SKM-1 treated with dmso at 0.1 percent for 144 hours (cell line): ENCODE data around the gene USO1.
"Not testable (repeated sequence)": the region's sequence is repeated elsewhere in the genome, so short reads cannot be mapped to it uniquely, and the experiment has no call there.

ENCODE experiments used
- DNase-seq: peaks from one replicate; lab custom pipeline; 2025; ENCODE audit not compliant: unreplicated experiment; lab: John Stamatoyannopoulos, UW

Gene USO1, protein sequence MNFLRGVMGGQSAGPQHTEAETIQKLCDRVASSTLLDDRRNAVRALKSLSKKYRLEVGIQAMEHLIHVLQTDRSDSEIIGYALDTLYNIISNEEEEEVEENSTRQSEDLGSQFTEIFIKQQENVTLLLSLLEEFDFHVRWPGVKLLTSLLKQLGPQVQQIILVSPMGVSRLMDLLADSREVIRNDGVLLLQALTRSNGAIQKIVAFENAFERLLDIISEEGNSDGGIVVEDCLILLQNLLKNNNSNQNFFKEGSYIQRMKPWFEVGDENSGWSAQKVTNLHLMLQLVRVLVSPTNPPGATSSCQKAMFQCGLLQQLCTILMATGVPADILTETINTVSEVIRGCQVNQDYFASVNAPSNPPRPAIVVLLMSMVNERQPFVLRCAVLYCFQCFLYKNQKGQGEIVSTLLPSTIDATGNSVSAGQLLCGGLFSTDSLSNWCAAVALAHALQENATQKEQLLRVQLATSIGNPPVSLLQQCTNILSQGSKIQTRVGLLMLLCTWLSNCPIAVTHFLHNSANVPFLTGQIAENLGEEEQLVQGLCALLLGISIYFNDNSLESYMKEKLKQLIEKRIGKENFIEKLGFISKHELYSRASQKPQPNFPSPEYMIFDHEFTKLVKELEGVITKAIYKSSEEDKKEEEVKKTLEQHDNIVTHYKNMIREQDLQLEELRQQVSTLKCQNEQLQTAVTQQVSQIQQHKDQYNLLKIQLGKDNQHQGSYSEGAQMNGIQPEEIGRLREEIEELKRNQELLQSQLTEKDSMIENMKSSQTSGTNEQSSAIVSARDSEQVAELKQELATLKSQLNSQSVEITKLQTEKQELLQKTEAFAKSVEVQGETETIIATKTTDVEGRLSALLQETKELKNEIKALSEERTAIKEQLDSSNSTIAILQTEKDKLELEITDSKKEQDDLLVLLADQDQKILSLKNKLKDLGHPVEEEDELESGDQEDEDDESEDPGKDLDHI

DNA sequence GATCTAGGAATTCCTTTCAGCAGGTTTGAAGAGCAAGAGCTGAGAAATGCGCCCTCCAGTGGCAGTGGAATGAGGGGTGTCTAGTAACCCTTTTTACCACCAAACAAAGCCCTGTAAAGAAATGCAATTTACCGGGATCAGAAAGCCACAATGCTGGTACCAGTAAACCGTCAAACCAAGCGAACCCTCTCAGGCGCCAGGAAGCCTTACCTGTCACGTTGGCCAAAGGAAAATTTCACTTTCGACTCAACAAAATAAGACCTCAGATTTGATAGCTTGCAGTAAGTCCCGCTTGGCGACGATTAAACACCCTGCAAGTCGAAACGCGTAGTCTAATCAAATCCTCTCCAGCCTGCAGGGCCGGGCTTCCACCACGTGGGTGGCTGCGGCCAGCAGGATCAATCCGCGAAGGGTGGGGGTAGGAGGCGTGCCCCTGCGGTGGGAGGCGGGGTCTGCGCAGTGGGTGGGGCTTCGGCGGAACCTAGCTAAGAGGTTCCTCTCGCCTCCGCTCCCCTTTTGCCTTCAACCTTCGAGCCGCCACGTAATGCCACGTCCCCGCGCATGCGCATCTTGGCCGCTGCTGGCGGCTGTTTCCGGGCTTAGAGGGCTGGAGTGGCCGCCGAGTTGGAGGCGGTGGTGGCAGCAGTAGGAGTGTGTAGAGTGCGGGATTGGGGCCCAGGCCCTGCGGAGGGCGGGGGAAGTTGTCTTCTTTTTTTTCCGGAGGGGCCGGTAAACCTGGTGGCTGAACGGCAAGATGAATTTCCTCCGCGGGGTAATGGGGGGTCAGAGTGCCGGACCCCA is at the start of gene USO1:
TSS of gene USO1 (plus strand) at position 512 of the 801 bp plus-strand sequence. CDS start at position 755, 243 bp downstream.
- peak; percentile 99 for DNase-seq

DNA sequence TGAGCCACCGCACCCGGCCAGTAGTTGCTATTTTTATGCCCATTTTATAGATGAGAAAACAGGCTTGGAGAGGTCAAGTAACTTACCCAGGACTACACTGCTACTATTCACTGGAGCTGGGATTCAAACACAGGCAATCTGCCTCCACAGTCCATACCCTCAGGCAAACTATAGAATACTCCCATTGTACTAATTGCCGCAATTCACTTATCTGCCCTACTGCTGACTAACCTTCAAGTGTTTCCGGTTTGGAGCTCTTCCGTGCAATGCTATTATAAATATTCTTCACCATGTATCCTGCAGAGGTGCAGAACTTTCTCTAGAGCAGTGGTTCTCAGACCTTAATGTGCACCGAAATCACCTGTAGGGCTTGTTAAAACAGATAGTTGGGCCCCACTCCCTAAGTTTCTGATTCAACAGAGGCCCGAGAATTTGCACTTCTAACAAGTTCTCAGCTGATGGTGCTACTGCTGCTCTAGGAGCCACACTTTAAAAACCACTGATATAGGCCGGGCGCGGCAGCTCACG is 49.3 kb upstream of the USO1 start:
- DNase-seq, result no peak

DNA sequence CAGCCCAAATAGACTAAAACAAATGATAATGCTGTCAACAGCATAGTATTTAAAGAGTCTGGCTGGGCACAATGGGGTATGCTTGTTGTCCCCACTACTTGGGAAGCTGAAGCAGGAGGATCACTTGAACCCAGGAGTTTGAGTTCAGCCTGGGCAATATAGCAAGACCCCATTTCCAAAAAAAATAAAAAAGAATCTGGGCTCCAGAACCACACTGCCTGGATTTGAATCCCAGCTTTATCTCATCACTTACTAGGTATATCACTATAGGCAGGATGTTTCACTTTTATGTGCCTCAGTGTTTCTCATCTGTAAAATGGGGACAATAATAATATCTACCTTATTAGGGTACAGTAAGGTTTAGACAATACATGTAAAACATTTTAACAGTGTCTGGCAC is 45.9 kb upstream of the USO1 start:
- no peak for DNase-seq

DNA sequence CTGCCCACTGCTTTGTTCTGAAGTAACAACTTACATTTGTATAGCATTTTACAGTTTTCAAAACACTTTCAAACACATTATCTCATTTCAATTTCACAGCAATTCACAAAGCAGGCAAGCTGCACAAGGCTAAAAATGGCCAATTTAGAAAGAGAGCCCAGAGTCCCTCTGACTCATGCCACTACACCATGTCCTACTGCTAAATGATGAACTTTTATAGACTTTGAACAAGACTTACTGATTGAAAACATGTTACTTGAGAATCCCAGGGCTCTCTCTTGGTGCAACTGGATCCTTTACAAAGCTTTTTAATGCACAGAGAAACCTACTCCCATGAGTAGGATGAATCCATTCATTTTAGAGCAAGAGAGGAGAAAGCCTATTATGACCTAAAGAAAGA is 45.4 kb upstream of the USO1 start:
- no peak for DNase-seq

DNA sequence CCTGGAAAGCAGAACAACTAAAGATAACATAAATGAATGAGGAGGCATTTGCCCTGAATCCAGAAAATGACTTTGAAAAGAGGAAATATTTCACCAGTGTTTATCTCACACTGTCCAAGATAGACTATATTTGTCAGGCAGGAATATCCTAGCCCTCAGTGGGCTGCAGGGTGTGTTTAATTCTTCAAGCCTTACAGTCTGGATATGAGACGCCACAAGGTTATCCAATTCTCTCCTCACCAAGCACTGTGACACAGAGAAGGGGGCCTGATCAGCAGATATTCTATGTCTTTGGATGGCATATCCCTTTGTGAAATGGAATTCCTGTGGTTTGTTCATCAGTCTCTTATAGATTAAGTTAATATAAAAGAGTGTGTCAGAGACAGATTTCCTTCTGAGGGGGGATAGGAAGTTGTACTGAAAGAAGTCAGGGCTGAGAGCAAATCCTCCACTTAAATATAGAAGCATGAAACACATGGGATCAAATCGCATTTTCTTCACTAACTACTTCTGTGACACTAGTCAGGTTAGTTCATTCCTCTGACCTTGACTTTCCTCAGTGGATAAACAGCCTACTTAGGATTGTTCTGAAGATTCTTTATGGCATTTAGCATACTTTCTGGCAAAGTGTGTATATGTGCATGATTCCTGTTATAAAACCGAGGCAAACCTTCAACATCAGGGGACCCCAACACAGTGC is 44.4 kb upstream of the USO1 start:
- no peak for DNase-seq

DNA sequence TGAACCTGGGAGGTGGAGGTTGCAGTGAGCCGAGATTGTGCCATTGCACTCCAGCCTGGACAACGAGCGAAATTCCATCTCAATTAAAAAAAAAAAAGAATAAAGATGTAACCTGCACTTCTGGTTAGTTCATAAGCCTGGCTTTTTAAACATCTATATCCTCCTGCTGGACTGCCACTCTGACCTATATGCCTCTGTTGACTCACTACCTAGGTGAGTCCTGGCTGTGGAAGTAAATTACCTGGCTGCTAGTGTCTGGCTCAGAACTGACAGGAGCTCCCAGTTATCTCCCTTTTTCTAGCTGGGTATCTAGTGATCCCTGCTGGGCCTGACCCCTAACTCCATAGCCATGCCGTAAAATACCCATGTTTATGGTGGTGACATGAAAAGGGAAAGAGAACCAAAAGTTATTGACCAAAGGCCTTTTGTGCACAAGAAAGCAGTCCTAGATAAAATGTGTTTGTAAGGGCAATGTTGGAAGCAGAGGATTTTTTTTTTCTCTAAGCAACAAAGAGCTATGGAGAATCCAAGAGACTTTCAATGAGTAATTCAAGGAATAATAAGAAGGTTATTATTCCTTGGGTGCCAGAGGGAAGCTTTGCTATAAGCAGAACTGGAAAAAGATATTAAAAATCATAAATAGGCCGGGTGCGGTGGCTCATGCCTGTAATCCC is 40.8 kb upstream of the USO1 start:
- no peak for DNase-seq

DNA sequence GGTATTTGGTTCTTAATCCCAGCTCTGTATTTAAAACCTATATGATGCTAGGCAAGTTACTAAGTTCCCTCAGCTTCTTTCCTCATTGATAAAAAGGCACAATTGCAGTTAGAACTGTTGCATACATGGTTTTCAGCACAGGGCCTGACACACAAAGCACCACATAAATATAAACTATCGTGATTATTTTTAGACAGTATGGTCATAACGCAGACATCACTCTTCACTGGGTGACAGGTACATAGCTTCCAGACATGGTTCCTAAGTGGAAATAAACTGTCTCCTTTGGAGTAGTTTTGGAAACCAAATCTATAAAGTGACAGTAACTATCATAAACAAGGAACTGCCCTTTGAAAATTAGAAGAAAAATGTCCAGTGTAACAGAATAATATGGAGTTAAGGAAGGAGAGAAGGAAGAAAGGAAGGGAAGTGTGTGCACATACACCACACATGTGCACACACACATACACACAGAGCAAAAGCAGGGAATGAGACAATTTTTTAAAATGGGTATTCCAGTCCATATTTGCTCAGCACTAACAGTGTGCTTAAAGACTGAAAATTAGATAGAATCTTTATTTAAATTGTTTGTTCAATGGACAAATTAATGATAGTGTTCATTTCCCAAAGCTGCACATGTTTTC is 38.7 kb upstream of the USO1 start:
- DNase-seq, result no peak

DNA sequence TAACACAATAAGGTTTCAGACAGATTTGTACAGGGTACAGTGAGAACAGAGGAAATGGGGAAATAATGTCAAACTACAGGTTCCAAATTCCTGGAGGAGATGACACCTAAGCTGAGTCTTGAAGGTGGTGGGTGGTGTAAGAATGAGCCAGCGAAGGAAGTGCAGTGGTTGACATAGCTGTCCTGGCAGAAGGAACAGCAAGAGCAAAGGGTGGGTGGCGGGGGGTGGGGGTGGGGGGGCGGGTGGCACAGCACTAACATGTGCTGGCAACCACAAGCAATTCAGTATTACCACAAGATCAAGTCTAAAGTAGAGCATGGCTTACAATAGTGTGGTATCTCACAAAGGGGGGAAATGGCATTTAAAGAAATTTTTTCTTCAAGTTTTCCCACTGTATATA is 38.0 kb upstream of the USO1 start:
- no peak for DNase-seq

DNA sequence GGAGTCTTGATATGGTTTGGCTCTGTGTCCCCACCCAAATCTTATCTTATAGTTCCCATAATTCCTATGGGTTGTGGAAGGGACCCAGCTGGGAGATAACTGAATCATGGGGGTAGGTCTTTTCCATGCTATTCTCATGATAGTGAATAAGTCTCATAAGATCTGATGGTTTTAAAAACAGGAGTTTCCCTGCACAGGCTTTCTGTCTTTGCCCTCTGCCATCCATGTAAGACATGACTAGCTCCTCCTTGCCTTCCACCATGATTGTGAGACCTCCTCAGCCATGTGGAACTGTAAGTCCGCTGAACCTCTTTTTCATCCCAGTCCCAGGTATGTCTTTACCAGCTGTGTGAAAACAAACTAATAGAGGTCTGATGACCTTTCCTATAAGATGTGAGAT is 37.3 kb upstream of the USO1 start:
- not testable (repeated sequence) for DNase-seq

DNA sequence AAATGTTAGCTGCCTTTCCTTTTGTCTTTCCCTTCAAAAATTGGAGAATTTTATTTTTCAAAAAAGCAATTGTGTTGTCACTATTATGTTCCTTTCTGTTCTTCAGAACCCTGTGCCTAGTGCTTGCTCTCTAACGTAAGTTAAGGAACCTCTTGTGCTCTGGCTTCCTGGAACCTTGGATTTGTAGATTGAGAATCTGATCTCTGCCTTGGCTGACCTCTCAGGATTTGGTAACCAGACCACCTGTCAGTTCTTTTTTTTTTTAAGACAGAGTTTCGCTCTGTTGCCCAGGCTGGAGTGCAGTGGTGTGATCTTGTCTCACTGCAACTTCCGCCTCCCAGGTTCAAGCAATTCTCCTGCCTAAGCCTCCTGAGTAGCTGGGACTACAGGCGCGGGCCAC is 32.3 kb upstream of the USO1 start:
- not testable (repeated sequence) for DNase-seq

DNA sequence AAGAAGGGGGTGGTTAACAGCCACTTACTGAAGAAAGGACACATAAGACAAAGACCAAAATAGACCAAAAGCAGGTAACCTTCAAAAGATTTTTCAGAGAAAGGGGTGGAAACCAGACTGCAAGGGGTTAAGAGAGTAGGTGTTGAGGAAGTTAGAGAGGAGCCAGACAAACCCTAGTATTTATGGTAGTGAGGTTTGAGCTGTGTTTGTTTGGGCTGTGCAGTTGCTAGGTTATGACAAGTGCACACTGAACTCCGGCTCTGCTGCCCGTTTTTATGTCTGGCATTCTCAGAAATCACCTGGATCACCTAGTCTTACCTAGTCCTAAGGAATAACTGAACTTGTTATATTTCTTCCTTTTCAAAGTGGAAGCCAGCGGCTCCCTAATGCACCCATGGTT is 28.3 kb upstream of the USO1 start:
- no peak for DNase-seq

DNA sequence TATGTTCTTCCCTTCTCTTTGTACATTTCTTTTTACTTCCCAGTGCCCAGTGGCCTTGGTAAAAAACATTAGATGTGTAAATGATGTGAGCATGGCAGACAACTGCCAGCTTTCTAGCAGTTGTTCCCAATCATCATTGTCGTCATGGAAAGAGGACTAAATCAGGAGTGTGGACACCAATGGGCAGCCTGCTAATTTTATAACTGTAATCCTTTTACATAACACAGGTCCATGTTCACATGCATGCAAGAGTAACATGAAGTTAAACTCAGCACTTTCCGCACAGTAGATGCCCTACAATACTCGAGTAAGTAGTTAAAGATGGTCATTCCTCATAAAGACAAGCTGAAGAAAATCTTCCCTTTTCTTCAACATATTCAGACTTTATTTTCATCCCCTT is 27.8 kb upstream of the USO1 start:
- no peak for DNase-seq

DNA sequence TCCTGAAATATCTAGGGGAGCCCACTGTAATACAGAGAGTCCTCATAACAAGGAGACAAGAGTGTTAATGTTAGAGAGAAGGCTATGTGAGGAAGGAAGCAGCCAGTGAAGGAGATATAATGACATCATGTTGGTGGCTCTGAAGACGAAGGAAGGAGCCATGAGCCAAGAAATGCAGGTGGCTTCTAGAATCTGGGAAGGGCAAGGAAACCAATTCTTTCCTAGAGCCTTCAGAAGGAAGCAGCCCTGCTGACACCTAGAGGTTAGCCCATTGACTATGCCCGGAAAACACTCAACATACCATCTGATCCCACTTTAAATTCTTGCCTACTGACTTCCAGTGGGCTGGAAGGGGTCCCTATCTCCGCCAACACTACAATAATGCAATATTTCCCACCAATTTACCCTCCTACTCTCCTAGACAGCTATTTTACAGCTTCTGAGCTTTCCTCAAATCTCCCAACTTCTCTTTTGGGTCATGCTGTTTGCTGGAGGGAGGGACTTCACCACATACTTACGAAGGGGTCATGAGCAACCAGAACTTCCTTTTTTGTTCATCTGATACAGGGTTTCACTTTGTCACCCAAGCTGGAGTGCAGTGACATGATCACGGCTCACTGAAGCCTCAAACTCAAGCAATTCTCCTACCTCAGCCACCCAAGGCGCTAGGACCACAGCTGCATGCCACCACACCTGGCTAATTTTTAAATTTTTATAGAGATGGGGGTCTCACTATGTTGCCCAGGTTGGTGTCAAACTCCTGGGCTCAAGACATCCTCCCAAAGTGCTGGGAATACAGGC is 26.0 kb upstream of the USO1 start:
- peak; percentile 81 for DNase-seq

DNA sequence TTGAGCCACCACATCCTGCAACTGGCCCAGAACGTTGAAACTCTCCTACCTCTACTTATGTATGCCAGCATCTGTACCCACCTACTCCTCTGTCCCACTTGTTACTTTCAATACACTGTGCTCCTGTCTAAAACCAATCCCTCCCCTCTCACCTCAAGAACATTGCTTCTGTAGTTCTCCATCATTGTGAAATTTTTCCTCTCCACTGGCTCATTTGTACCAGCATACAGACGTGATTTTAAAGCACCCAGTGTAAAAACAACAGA is 25.5 kb upstream of the USO1 start:
- DNase-seq, result no peak

DNA sequence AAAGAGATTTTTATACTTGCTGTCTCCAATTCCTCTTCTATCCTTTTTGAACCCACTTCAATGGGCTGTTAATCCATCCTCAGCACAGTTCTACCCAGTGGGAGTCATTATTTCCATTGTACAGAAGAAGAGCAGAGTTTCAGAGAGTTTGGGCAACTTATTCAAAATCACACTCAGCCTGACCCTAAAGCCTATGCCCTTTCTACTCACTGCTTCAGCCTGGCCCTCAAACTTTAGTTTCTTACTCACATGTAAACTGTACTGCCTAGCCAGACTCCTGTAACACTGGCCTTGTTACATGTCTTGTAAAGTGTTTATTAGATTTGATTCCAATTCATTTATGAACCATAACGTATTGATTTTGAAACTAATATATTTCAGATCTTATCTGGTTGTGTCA is 25.1 kb upstream of the USO1 start:
- DNase-seq, result no peak

DNA sequence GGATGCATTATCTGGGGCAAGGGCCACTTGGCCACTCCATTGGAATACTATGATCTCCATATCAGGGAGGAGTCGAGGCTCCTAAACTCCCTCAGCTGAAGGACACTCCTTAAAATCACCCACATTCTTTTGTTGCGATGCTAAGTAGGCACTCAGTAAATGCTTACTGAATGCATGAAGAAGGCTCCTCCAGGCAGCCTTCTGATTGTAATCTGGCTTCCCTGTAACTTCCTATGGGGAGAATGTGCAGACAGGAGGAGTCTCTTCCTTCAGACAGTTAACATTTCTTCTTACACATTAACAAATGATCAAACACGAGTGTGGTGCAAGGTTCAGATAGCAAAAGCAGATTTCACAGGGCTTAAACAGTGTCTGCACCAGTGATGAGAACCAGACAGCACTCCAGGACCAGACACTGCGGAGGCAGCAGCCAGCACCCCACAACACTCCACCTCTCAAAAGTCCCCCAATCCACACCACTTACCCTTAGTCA is 21.4 kb upstream of the USO1 start:
- DNase-seq, result no peak

DNA sequence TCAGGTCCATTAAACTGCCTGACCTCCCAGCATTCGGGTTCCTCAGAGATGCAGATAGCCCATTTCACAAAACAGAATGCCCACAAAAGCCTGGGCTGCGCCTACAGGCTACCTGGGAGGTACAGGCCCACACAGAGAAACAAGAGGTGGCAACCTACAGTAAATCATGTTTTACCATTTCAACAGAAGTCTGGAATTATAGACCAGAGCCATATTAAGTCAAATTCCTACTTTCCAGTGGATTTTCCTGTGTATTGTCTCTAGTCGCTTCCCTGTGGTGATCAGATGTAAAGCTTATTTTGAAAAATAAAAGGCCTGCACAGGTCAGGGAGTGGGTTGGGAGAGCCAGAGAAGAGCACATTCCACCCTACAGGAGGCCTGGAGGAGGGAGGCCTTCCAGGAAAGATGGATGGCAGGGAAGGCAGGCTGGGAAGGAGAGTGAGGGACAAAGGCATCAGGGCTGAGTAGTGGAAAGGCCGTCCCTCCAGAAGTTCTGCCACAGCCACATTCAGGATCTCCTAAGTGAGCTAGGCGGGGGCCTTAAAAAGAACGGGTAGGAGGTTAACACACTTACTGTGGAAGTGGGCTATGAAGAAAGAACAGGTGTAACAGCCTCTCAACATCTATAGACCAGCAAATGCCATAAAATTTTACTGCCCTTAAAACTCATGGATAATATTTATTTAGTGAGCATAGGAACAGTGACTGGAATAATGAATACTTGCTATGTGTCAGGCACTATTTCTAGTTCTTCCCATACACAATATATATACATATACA is 19.0 kb upstream of the USO1 start:
- DNase-seq, result no peak

DNA sequence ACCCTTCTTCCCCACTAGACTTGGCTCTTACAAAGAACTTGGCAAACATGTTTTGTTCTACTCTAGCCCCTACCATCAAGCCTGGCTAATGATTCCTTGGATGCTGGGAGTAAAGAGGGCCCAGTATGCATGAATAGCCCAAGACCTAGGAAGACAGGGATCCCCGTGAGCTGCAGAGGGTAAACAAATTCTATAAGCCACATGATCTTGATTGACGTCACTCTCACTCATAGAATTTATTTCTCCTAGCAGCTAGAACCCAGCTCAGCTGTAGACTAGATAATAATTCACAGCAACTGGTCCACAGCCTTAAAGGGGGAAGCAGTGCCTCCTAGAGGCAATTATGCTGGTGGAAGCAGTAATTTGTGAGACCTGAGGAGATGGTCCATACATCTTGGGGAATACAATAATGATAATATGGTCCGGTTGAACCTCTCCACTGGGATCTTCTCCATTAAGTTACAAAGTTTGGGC is 16.1 kb upstream of the USO1 start:
- peak; percentile 3 for DNase-seq
